GM19043 (cell line): ENCODE data around the gene LINGO3.
A peak's percentile ranks its signal among the peaks of the same experiment; 100 is the strongest.

Experiments used
- ATAC-seq: cut with Tn5 transposase; IDR thresholded peaks from one replicate; pipeline ENCODE4 v1.9.1; 2021; ENCODE audit warnings: low read depth; ENCODE audit not compliant: unreplicated experiment

Gene LINGO3

GRCh38 chr19:2340496-2341243 is 32.7 kb upstream of the LINGO3 start:
- ATAC-seq: no peak

GRCh38 chr19:2339644-2340310 is 31.8 kb upstream of the LINGO3 start:
- no peak for ATAC-seq

GRCh38 chr19:2338751-2339643 is 31.0 kb upstream of the LINGO3 start:
- ATAC-seq: no peak

- no peak for ATAC-seq
These were observed 30.2 kb upstream of the LINGO3 start for GRCh38 chr19:2338055-2338615.

GRCh38 chr19:2337329-2337707 is 29.4 kb upstream of the LINGO3 start:
- ATAC-seq: no peak

GRCh38 chr19:2336528-2337328 is 28.8 kb upstream of the LINGO3 start:
- ATAC-seq: no peak

- no peak for ATAC-seq
These were observed 27.9 kb upstream of the LINGO3 start for GRCh38 chr19:2335848-2336247.

GRCh38 chr19:2334986-2335846 is 27.3 kb upstream of the LINGO3 start:
- ATAC-seq: no peak

GRCh38 chr19:2334426-2334825 is 26.5 kb upstream of the LINGO3 start:
- ATAC-seq: no peak

- ATAC-seq: no peak
These were observed 25.9 kb upstream of the LINGO3 start for GRCh38 chr19:2333807-2334211.

GRCh38 chr19:2333027-2333806 is 25.3 kb upstream of the LINGO3 start:
- ATAC-seq: no peak

- peak; percentile 45 for ATAC-seq
These were observed 24.5 kb upstream of the LINGO3 start for GRCh38 chr19:2332341-2333026.

- no peak for ATAC-seq
These were observed 23.8 kb upstream of the LINGO3 start for GRCh38 chr19:2331601-2332246.

- no peak for ATAC-seq
These were observed 22.8 kb upstream of the LINGO3 start for GRCh38 chr19:2330632-2331284.

- no peak for ATAC-seq
These were observed 22.3 kb upstream of the LINGO3 start for GRCh38 chr19:2330255-2330631.

- no peak for ATAC-seq
These were observed 21.6 kb upstream of the LINGO3 start for GRCh38 chr19:2329501-2329916.

GRCh38 chr19:2329149-2329478 is 21.2 kb upstream of the LINGO3 start:
- no peak for ATAC-seq
